OCI-M2 (cell line): ENCODE data around the gene PRDM15.

ENCODE experiments used
- DNase-seq: peaks from one replicate; lab custom pipeline; 2025; ENCODE audit not compliant: unreplicated experiment; lab: John Stamatoyannopoulos, UW

Gene PRDM15

GRCh38 chr21:41846033-41846317, 33.2 kb downstream of the PRDM15 start:
- no peak for DNase-seq

DNA sequence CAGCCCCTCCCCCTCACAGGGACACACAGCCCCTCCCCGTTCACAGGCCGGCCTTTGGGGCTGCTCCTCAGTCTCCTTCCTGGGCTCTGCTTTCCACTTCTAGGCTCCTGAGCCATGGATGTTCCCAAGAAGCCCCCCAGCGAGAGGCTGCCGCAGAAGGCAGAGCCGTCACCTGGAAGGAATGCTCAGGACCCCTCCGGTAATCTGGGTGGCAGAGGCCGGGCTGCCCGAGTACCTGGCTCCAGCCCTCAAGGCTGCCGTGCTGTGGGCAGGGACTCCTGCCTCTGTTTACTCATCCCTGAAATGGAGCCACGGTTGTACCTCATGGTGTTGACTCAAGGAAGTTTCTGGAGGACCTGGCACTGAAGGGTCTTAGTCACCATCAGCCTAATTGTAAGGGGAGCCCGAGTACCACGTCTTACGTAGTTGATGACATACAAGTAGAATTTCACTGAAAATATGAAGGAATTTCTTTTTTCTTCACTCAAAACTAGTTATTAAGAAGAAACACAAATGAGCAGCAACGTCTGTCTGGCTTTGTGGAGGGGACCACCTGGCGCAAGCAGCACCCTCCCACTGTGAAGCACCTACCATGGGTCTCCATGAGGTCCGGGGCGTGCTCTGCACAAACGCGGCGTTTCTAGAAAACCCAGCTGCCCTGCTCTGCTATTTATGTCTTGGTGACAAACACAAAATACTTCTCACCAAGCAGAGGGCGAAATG, 33.7 kb downstream of the PRDM15 start:
- DNase-seq, result no peak

- DNase-seq, result no peak
Observed at GRCh38 chr21:41843584-41843983, 35.6 kb downstream of the PRDM15 start.

DNA sequence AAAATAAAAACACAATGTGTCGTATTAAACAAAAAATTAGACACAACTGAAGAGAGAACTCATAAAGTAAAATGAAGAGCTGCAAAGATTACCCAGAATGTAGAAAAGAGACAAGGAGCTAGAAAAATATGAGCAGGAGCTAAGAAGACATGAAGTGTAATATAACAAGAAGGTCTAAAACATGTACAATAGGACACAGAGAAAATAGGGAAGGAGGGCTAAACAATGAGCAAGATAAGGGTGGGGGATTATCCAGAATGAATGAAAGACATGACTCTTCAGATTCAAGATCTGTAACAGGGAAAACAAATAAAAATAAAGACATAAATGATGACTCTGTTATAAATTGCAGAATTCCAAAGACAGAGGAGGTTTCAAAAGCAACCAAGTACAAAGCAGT, 38.3 kb downstream of the PRDM15 start:
- DNase-seq, result no peak

DNA sequence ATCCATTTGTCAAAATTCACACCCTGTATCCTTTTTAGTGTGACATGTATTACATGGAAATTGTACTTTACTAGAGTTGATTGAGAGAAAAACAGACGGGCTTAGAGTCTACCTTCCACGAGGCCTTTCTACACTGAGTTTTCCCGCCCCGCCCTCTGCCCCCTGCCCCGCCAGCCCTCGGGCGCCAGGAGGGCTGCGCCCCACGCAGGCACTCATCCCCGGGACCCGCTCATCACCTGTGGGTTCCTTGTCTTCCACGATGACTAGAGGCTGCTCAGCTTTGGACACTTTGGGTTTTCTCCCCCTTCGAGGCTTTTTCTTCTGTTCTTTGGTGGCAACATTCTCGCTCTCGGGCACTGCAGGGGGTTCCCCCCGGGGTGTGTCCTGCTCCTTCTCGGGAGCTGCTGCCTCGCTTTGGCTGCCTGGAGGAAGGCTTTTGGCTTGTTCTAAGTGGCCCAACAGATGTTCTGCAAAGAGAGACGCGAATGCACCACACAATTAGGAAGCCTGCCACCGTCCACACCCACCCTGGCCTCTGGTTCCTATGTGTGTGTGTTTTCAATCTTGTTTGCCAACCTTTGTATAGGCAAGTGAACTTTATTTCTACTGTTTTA, 39.6 kb downstream of the PRDM15 start:
- DNase-seq, result no peak

GRCh38 chr21:41837756-41838297, 41.3 kb downstream of the PRDM15 start:
- no peak for DNase-seq

DNA sequence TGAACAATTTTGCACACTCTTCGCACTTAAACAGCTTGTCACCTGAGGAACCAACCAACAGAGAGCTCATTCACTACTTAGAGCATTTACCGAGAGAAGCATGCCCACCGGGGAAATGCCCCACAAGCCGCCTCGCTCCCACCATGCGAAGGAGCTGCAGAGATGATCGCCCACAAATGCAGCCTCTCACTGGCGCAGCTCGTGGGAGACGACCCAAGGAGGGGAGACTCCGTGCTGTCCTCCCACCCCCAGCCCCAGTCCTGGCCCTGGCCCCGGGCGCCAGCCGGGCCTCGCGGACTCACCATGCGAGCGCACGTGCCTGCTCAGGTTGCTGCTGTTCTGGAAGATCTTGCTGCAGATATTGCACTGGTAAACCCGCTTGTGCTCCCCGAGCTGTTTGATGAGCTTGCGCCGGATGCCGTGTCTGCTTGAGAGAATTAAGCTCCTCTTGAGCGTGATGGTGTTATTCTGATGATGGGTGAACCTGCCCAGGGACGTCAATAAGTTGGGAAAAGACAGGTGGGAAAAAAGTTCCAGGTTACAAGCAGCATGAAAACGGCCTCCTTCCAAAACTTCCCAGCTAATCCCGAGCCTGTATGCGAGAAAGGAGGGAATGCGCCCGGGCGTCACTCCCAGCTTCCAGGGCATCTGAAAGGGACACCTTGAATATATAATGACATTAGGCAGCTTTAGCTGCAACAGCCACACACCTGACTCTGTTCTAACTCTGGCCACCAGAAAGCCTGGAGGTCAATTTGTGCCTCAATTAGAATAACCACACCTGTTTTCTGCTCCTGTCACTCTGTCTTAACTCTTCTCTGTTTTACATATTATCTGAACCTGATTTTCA, 42.8 kb downstream of the PRDM15 start:
- DNase-seq, result no peak

GRCh38 chr21:41835711-41836154, 43.4 kb downstream of the PRDM15 start:
- DNase-seq, result no peak

DNA sequence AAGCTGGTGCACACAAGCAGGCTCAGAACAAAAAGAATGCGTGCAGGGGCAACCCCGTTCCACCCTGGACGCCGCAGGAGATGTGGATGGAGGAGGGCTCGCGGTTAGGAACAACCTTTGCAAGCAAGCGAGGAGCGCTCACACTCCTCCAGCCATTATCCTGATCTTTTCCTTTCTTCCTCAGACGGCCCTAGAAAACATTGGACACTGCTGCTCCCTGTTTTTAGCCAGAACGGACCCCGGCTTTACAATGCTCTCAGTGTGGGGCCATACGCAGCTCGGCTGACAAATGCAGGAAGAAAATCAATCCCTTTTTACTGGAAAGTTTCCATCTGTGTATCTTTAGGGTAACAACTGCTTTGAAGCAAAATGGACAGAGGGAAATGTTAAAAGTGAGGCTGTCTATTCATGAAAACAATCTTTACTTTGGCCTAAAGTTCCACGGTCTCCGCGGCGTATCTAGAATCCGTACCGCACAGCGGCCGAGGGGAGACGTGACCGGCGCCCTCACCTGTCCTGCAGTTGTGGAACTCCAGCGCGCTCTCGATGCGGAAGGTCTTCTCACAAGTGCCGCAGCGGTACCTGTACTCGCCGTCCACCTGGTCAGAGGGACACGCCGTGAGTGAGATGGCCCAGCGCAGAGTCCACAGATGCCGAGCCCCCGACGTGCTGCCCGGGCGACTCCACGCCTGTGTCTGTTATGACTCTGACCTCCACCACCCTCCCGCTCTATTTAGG, 44.0 kb downstream of the PRDM15 start:
- DNase-seq, result no peak

GRCh38 chr21:41834252-41834925, 44.8 kb downstream of the PRDM15 start:
- no peak for DNase-seq

GRCh38 chr21:41833497-41834115, 45.5 kb downstream of the PRDM15 start:
- DNase-seq, result no peak

DNA sequence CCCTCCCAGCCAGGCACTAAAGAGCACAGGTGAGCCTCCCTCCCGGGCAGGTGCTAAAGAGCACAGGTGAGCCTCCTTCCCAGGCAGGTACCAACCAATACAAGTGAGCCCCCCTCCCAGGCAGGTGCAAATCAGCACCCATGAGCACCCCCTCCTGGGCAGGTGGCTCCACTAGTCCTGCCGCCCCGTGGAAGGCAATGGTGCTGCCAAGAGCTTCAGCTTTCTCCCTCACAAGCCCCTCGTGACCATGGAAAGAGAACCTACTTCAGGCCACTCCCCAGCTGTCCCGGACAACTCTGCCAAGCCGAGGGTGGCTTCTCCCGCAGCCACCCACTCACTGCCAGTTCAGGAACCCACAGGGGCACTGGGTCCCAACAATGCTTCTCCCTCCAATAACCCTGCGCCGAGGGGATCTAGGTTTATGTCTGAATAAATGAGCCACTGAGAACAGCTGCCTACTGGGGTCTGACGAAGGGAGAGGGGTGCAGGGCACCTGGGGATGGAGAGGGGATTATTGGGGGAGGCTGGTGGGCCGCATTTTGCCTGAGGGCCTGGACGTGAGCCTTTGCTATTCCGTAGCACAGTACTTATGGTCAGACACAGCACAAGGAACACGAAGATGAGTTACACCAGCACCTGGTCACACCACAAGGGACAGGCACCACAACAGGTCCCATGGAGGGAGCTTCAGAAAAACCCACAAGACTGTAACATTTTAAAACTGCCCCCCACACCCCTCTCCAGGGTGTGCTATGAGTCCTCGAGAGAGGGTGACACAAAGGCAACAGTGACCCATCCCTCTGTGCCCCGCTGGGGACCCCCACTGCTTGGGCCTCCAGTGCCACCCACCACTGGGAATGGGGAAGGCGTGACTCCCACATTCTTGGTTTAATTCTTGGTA, 46.3 kb downstream of the PRDM15 start:
- no peak for DNase-seq

- no peak for DNase-seq
Observed at GRCh38 chr21:41831866-41832595, 47.1 kb downstream of the PRDM15 start.

DNA sequence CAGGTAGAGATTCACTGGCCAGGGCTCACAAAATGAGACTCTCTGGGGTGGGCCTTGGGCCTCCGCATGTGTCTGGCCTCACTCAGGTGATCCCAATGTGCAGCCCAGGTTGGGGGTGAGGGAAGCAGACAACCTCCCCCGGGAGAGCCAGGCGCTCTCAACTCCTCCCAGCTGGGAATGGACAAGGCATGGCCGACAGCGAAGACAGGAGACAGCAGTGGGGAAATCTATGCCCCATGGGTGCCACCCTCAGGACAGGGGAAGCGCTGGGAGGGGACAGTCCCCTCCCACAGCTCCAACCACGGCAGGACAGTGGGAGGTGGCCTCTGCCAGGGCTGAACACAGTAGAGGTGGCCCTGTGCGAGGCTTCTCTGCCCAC, 47.7 kb downstream of the PRDM15 start:
- no peak for DNase-seq

GRCh38 chr21:41830764-41831452, 48.2 kb downstream of the PRDM15 start:
- DNase-seq, result no peak

GRCh38 chr21:41830145-41830707, 48.9 kb downstream of the PRDM15 start:
- no peak for DNase-seq

DNA sequence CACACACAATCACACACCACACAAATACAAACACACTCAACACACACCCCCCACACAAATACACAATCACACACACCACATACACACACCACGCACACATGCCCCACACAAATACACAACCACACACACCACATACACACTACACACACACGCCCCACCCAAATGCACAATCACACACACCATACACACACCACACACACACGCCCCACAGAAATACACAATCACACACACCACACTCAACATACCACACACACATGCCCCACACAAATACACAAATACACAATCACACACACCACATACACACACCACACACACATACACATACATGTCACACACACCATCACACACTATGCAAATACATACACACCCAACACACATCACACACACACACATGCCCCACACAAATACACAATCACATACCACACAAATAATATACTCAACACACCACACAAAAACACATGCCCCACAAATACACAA, 50.2 kb downstream of the PRDM15 start:
- DNase-seq, result no peak
